Ascending aorta (tissue), 2 donors: ENCODE data around the gene FAHD1. TPM values are rescaled to one million over a fixed set of nuclear protein-coding genes. Genes with fewer than 3 reads are reported as not detected.

Experiments used
- DNase-seq, 2 donors: peaks; one replicate each; pipeline ENCODE4 v3.0.0-alpha.2; 2019; ENCODE audit warnings: low spot score in 2 of 2
- H3K27ac ChIP-seq, 2 donors: fragments of 200-600 bp; sonication (generic); one replicate each; pipeline ENCODE4 v1.5.1; 2016 to 2017; ENCODE audit warnings: mild to moderate bottlenecking in 1 of 2
- H3K27me3 ChIP-seq: fragments of 200-600 bp; sonication (generic); one replicate; pipeline ENCODE4 v1.5.1; 2017
- H3K36me3 ChIP-seq, 2 donors: fragments of 200-600 bp; sonication (generic); one replicate each; pipeline ENCODE4 v1.5.1; 2016
- H3K4me1 ChIP-seq, 2 donors: fragments of 200-600 bp; sonication (generic); one replicate each; pipeline ENCODE4 v1.5.1; 2016 to 2017; ENCODE audit warnings: mild to moderate bottlenecking in 1 of 2
- H3K4me3 ChIP-seq, 2 donors: fragments of 200-600 bp; sonication (generic); one replicate each; pipeline ENCODE4 v1.5.1; 2016 to 2017; ENCODE audit warnings: mild to moderate bottlenecking in 1 of 2
- H3K9me3 ChIP-seq, 2 donors: fragments of 200-600 bp; sonication (generic); one replicate each; pipeline ENCODE4 v1.5.1; 2016
- CTCF ChIP-seq, 3 experiments: fragments of 200-600 bp in 2 of 3; fragments of 450-650 bp in 1 of 3; sonication (generic) in 2 of 3; IDR thresholded peaks; one replicate each; pipeline ENCODE4 v1.5.1; 2016 to 2019; ENCODE audit warnings: antibody characterized with exemption in 3 of 3, mild to moderate bottlenecking in 1 of 3, moderate library complexity in 1 of 3
- intact Hi-C: fragments of 100-400 bp; cut with DNase I; formaldehyde crosslinking; loops from one replicate; pipeline ENCODE4 v1.15.1; 2023
- total RNA-seq: library from RNA; depleted of rRNA; stranded (reverse); fragments of >200 nt; gene quantifications from one replicate; pipeline ENCODE4 v1.1.0, GENCODE V29; 2016

Gene FAHD1
- total RNA-seq, 1 donor from 2014 or later = 233 TPM

- peaks cover 50 to 70% of the 10 kb centered on the region in 2 donors for H3K36me3 ChIP-seq
- intact Hi-C loops = no loop called here
- no peaks in the 10 kb centered on the region for H3K9me3 ChIP-seq
- no peaks in the 10 kb centered on the region for H3K27me3 ChIP-seq
- no peaks in the 10 kb centered on the region for H3K4me1 ChIP-seq
- peak in 1 of 2 donors; percentile 58 for DNase-seq
- H3K27ac ChIP-seq = no peak overlapping the region
- no peak for TF ChIP-seq CTCF (IDR thresholded peaks at IDR 0.05)
- H3K4me3 ChIP-seq = no peak overlapping the region
These were observed 10.4 kb upstream of the FAHD1 start for GRCh38 chr16:1816396-1817275.

GRCh38 chr16:1817276-1817589, 9.8 kb upstream of the FAHD1 start:
- peaks cover 55 to 76% of the 10 kb centered on the region in 2 donors for H3K36me3 ChIP-seq
- no peaks in the 10 kb centered on the region for H3K9me3 ChIP-seq
- no peaks in the 10 kb centered on the region for H3K27me3 ChIP-seq
- H3K27ac ChIP-seq = no peak overlapping the region
- intact Hi-C loops = no loop called here
- TF ChIP-seq CTCF (IDR thresholded peaks at IDR 0.05) = no peak
- DNase-seq = no peak
- H3K4me3 ChIP-seq = no peak overlapping the region
- no peaks in the 10 kb centered on the region for H3K4me1 ChIP-seq

GRCh38 chr16:1817716-1818115, 9.3 kb upstream of the FAHD1 start:
- Histone ChIP-seq H3K27ac (no peak overlapping the region), H3K4me3 (no peak overlapping the region), H3K4me1 (no peaks in the 10 kb centered on the region), H3K36me3 (peaks cover 60 to 81% of the 10 kb centered on the region in 2 donors), H3K9me3 (no peaks in the 10 kb centered on the region), H3K27me3 (no peaks in the 10 kb centered on the region)
- intact Hi-C loops = no loop called here
- DNase-seq = peak in 1 of 2 donors; percentile 56
- TF ChIP-seq CTCF (IDR thresholded peaks at IDR 0.05) = no peak

GRCh38 chr16:1818204-1818872, 8.7 kb upstream of the FAHD1 start:
- Histone ChIP-seq H3K9me3 (no peaks in the 10 kb centered on the region), H3K36me3 (peaks cover 61 to 81% of the 10 kb centered on the region in 2 donors), H3K27me3 (no peaks in the 10 kb centered on the region), H3K27ac (no peak overlapping the region), H3K4me1 (no peaks in the 10 kb centered on the region), H3K4me3 (no peak overlapping the region)
- intact Hi-C loops = no loop called here
- no peak for DNase-seq
- TF ChIP-seq CTCF (IDR thresholded peaks at IDR 0.05) = no peak

- Histone ChIP-seq H3K27ac (no peak overlapping the region), H3K4me1 (no peaks in the 10 kb centered on the region), H3K36me3 (peaks cover 61 to 74% of the 10 kb centered on the region in 2 donors), H3K27me3 (no peaks in the 10 kb centered on the region), H3K9me3 (no peaks in the 10 kb centered on the region), H3K4me3 (no peak overlapping the region)
- DNase-seq = no peak
- no peak for TF ChIP-seq CTCF (IDR thresholded peaks at IDR 0.05)
- intact Hi-C loops = no loop called here
These were observed 8.0 kb upstream of the FAHD1 start for GRCh38 chr16:1818873-1819525.
